ENCODE results near the gene XYLT1. TPM values are rescaled to one million over a fixed set of nuclear protein-coding genes. Genes with fewer than 3 reads are reported as not detected.

The XYLT1 gene
- total RNA-seq, 2 donors from 2014 or later: 15.0 to 18.3 TPM

DNA sequence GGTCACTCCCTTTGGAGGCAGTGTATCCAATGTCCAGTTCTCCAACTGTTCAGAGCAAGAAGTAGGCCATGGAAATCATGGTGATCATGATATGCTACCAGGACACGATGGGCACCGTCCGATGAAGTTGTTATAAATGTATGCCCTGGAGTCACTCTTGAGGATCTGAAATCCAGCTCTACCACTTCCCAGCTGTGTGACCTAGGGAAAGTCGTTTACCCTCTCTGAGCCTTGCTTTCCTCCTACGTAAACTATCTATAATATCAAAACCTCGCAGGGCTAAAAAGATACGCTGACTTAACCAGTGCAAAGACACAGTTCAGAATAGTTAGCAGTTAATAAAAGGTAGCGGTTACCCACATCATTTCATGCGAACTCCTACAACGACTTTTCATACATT lies 194.2 kb downstream of the XYLT1 start:
- TF ChIP-seq, protein P1, sequence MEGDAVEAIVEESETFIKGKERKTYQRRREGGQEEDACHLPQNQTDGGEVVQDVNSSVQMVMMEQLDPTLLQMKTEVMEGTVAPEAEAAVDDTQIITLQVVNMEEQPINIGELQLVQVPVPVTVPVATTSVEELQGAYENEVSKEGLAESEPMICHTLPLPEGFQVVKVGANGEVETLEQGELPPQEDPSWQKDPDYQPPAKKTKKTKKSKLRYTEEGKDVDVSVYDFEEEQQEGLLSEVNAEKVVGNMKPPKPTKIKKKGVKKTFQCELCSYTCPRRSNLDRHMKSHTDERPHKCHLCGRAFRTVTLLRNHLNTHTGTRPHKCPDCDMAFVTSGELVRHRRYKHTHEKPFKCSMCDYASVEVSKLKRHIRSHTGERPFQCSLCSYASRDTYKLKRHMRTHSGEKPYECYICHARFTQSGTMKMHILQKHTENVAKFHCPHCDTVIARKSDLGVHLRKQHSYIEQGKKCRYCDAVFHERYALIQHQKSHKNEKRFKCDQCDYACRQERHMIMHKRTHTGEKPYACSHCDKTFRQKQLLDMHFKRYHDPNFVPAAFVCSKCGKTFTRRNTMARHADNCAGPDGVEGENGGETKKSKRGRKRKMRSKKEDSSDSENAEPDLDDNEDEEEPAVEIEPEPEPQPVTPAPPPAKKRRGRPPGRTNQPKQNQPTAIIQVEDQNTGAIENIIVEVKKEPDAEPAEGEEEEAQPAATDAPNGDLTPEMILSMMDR (IDR thresholded peaks at IDR 0.05): no peak
- no peaks in the 10 kb centered on the region for H3K9me3 ChIP-seq
- peaks cover 3% of the 10 kb centered on the region for H3K4me1 ChIP-seq
- no peak overlapping the region for H3K9ac ChIP-seq (ENCODE audit: low read depth in 2 of 2, low read length in 2 of 2)
- no peaks in the 10 kb centered on the region for H3K36me3 ChIP-seq
- no peaks in the 10 kb centered on the region for H3K27me3 ChIP-seq
- DNase-seq: no peak
- intact Hi-C loops (cut with DNase I): loop anchor here (5.0 kb wide), 1 partner anchor 191 kb away; no protein-coding TSS in a partner anchor
- H3K27ac ChIP-seq: peak overlapping the region; percentile 84
- H3K4me3 ChIP-seq: no peak overlapping the region

DNA sequence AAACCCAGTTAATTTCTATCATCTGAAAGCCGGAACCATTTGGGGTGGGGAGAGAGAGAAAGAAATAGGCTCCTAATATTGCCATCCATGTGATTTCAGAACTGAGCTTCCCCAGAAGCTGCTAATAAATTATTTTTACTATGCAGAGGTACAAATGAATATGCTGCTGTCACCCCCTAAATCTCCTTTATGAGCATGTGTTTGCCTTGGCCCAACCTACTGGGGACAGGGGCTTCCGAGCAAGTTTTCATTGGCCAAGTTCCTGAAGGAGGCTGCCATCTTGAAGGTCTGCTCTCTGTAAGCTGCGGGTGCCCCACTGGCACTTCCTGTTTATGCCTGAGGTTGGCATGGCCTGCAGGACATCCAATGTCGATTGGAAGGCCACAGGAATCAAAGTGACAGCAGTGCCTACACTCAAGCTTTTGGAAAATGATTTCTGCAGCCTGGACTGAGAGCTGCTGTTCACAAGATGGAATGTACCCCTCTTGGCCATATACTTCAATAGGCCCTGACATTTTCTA lies 194.7 kb downstream of the XYLT1 start:
- intact Hi-C loops (cut with DNase I): loop anchor here (5.0 kb wide), 1 partner anchor 191 kb away; no protein-coding TSS in a partner anchor
- H3K36me3 ChIP-seq: no peaks in the 10 kb centered on the region
- peaks cover 3% of the 10 kb centered on the region for H3K4me1 ChIP-seq
- DNase-seq: no peak
- no peaks in the 10 kb centered on the region for H3K27me3 ChIP-seq
- peak overlapping the region; percentile 84 for H3K27ac ChIP-seq
- no peak overlapping the region for H3K4me3 ChIP-seq
- no peaks in the 10 kb centered on the region for H3K9me3 ChIP-seq
- H3K9ac ChIP-seq (ENCODE audit: low read depth in 2 of 2, low read length in 2 of 2): peak overlapping the region in 1 of 2 donors; percentile 43
- TF ChIP-seq, protein P1 (IDR thresholded peaks at IDR 0.05): no peak

DNA sequence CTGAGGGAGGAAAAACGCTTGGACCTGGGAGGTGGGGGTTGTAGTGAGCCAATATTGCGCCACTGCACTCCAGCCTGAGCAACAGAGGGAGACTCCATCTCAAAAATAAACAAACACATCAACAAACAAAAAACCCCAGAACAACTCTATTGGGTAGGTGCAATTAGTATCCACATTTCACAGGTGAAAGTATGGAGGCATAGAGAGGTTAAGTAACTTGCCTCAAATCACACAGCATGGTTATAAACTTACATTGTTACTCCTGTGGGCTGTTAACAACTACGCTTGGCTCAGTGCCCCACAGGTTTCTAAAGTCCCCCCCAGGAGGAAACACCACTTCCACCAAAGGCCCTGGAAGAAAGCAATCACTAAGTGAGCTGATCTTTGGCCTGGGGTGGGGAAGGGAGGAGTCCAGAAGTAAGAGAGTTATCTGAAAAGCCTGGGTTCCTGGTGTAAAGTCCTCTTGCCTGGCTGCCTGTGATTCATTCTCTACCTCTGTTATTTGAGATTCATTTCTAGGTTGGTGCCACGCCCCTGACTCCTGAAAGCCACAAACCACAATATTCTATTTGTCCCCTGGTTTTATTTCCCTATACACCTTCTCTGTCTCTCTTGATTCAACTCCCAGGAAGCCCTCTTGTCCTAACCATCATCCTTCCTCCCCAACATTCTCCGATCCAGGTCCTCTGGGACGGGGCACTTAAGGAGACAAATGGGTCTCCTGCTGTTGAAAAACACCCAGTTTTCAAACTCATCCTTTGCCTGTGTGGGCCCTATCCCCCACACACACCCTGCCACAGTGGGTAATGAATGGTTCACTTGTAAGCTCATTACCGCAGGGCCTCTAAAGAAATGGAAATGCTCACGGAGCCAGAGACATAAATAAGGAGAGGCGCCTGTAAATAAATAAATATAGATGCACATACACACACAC lies 195.4 kb downstream of the XYLT1 start:
- TF ChIP-seq, protein P1 (IDR thresholded peaks at IDR 0.05): no peak
- Histone ChIP-seq H3K27ac (peak overlapping the region; percentile 84), H3K4me3 (no peak overlapping the region), H3K4me1 (peaks cover 3% of the 10 kb centered on the region), H3K9me3 (no peaks in the 10 kb centered on the region), H3K9ac (ENCODE audit: low read depth in 2 of 2, low read length in 2 of 2) (peak overlapping the region in 1 of 2 donors; percentile 64), H3K27me3 (no peaks in the 10 kb centered on the region), H3K36me3 (no peaks in the 10 kb centered on the region)
- peak; percentile 94 for DNase-seq
- intact Hi-C loops (cut with DNase I): loop anchor here (5.0 kb wide), 1 partner anchor 192 kb away; no protein-coding TSS in a partner anchor

DNA sequence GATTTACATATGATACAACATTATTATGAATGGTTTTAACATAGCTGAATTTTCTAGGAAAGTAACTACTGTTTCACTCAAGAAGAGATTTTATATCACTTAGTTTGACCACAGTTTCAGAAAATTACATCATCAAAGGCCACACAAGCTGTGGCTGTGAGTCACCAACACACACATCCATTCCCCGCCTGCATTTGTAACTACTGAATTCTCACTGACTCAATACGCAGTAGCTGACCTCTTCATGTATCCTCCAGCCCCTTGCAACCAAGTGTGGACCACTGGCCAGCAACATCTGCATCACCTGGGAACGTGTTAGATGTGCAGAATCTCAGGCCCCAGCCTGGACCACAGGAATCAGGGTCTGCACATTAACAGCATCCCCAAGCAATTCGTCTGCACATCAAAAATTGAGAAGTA lies 197.6 kb downstream of the XYLT1 start:
- no peaks in the 10 kb centered on the region for H3K9me3 ChIP-seq
- peak overlapping the region; percentile 46 for H3K27ac ChIP-seq
- peaks cover 3% of the 10 kb centered on the region for H3K4me1 ChIP-seq
- intact Hi-C loops (cut with DNase I): no loop called here
- DNase-seq: no peak
- H3K36me3 ChIP-seq: no peaks in the 10 kb centered on the region
- peak overlapping the region in 1 of 2 donors; percentile 15 for H3K9ac ChIP-seq (ENCODE audit: low read depth in 2 of 2, low read length in 2 of 2)
- TF ChIP-seq, protein P1 (IDR thresholded peaks at IDR 0.05): no peak
- no peak overlapping the region for H3K4me3 ChIP-seq
- H3K27me3 ChIP-seq: no peaks in the 10 kb centered on the region

DNA sequence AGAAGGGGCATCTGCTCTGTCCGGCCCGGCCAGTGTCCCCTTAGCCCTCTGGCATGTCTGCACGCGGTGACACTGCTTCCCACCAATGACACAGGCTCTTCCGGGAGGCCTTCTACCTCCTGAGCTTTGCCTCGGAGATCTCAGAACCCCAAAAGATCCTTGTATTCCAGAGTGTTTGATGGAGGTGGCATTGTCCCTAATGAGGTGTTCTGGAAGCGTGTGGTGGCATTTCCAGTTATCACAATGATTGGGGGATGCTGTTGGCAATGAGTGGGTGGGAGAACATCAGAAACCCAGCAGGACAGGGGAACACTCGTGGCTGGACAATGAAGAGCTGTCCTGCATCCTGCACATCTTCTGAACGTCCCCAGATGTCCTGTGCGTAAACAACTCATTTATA lies 198.0 kb downstream of the XYLT1 start:
- H3K27ac ChIP-seq: peak overlapping the region; percentile 46
- intact Hi-C loops (cut with DNase I): no loop called here
- no peak overlapping the region for H3K4me3 ChIP-seq
- H3K9me3 ChIP-seq: no peaks in the 10 kb centered on the region
- H3K9ac ChIP-seq (ENCODE audit: low read depth in 2 of 2, low read length in 2 of 2): peak overlapping the region in 1 of 2 donors; percentile 15
- TF ChIP-seq, protein P1 (IDR thresholded peaks at IDR 0.05): no peak
- DNase-seq: no peak
- H3K36me3 ChIP-seq: no peaks in the 10 kb centered on the region
- peaks cover 3% of the 10 kb centered on the region for H3K4me1 ChIP-seq
- no peaks in the 10 kb centered on the region for H3K27me3 ChIP-seq
